ENCODE results near the gene AHDC1. TPM values are rescaled to one million over a fixed set of nuclear protein-coding genes. Genes with fewer than 3 reads are reported as not detected.

The AHDC1 gene
- total and polyA plus RNA-seq, 2 of the 13 experiments (the other 11 are each of a cell fraction or from before 2014, with no cell fraction given): 1.0 to 2.7 TPM

GRCh38 chr1:27621051-27621920, 17.3 kb upstream of the AHDC1 start (continued):
- TF ChIP-seq ZNF704 (CRISPR knock-in tag; IDR thresholded peaks at IDR 0.05; ENCODE audit: borderline replicate concordance): no peak
- no peak for TF ChIP-seq CHD4 (IDR thresholded peaks at IDR 0.05; ENCODE audit: borderline replicate concordance, low read length)
- peak; percentile 42; the same call in 1 of the 2 replicates for TF ChIP-seq RXRA (CRISPR knock-in tag; IDR thresholded peaks at IDR 0.05)
- TF ChIP-seq BORCS8-MEF2B (CRISPR knock-in tag; IDR thresholded peaks at IDR 0.05): 0 out of 2 replicates have a peak, but pooled peaks have one; percentile 24
- no peak for TF ChIP-seq CREB1 (IDR thresholded peaks at IDR 0.05)
- TF ChIP-seq CREB1 (CRISPR knock-in tag; IDR thresholded peaks at IDR 0.05): peak; percentile 38; the same call in 1 of the 2 replicates
- peak; percentile 54 for TF ChIP-seq TEAD3 (CRISPR knock-in tag; optimal IDR thresholded peaks at IDR 0.05; ENCODE audit: borderline replicate concordance)
- TF ChIP-seq CHD2 (IDR thresholded peaks at IDR 0.05; ENCODE audit: low read depth, low read length): no peak
- peak; percentile 61 for TF ChIP-seq GATAD2A (CRISPR knock-in tag; IDR thresholded peaks at IDR 0.05)
- TF ChIP-seq MLX (CRISPR knock-in tag; IDR thresholded peaks at IDR 0.05): no peak
- TF ChIP-seq SOX6 (IDR thresholded peaks at IDR 0.05): no peak
- peak; percentile 61 for TF ChIP-seq SOX6 (CRISPR knock-in tag; IDR thresholded peaks at IDR 0.05)
- TF ChIP-seq ARID5B (CRISPR knock-in tag; IDR thresholded peaks at IDR 0.05): peak; percentile 78
- 0 out of 2 replicates have a peak, but pooled peaks have one; percentile 25 for TF ChIP-seq PATZ1 (CRISPR knock-in tag; IDR thresholded peaks at IDR 0.05)
- peak; percentile 37; the same call in 1 of the 2 replicates for TF ChIP-seq ZFP91 (CRISPR knock-in tag; IDR thresholded peaks at IDR 0.05; ENCODE audit: borderline replicate concordance)
- no peak for TF ChIP-seq REXO4 (CRISPR knock-in tag; IDR thresholded peaks at IDR 0.05; ENCODE audit: borderline replicate concordance)

Measured in HepG2 (cell line).